ENCODE data around the gene ADGRL3.

Gene ADGRL3

GRCh38 chr4:62126064-62126732 is 926.1 kb downstream of the ADGRL3 start:
- ATAC-seq (no peak), DNase-seq (no peak)

Measured in stimulated activated naive CD8-positive, alpha-beta T cell treated with anti-CD3 and anti-CD28 coated beads, Interleukin-15, Interleukin-2, amounts not matched to agents 100 U/mL and 50 U/mL, for 24 hours (primary cell).